K562 (cell line): ENCODE measurements around the gene ATP1A3. TPM values are rescaled to one million over a fixed set of nuclear protein-coding genes. Genes with fewer than 3 reads are reported as not detected.

Experiments used
- CCAR2 ChIP-seq: fragments of 200-400 bp; formaldehyde crosslinking; IDR thresholded peaks from 2 replicates; pipeline ENCODE4 v1.6.1; 2017; ENCODE audit warnings: mild to moderate bottlenecking, low read depth, low read length
- FIP1L1 ChIP-seq: fragments of 200-400 bp; formaldehyde crosslinking; IDR thresholded peaks from 2 replicates; pipeline ENCODE4 v1.6.1; 2018; ENCODE audit warnings: mild to moderate bottlenecking, low read depth, low read length; ENCODE audit not compliant: poor library complexity, severe bottlenecking
- GABPA ChIP-seq: fragments of 200-800 bp; sonication (Bioruptor generic); conservative IDR thresholded peaks from 2 replicates; pipeline ENCODE4 v1.6.1; 2016; ENCODE audit warnings: low read depth, missing genetic modification characterization, missing compliant biosample characterization
- KDM4B ChIP-seq, 2 experiments: fragments of 450-650 bp in 1 of 2; sonication (generic) in 1 of 2; IDR thresholded peaks; 2 replicates each; pipeline ENCODE4 v1.6.1; 2016 to 2017; ENCODE audit warnings: borderline replicate concordance in 2 of 2, antibody characterized with exemption in 1 of 2, low read depth in 1 of 2, mild to moderate bottlenecking in 1 of 2
- MBD2 ChIP-seq: sonication (generic); IDR thresholded peaks from 2 replicates; pipeline ENCODE4 v1.6.1; 2016; ENCODE audit warnings: low read depth, borderline replicate concordance
- NFE2L1 ChIP-seq: fragments of 450-650 bp; IDR thresholded peaks from 2 replicates; pipeline ENCODE4 v1.6.1; 2016; ENCODE audit warnings: missing genetic modification characterization, low read depth, mild to moderate bottlenecking, missing compliant biosample characterization, moderate library complexity, borderline replicate concordance
- NFIX ChIP-seq: fragments of 250-450 bp; sonication (Bioruptor Pico); IDR thresholded peaks from 2 replicates; pipeline ENCODE4 v1.4.0; 2020; ENCODE audit warnings: low read depth, mild to moderate bottlenecking, moderate library complexity
- RAD21 ChIP-seq, 2 experiments: fragments of 250-450 bp in 1 of 2; fragments of 450-650 bp in 1 of 2; sonication (Bioruptor Pico) in 1 of 2; formaldehyde crosslinking in 1 of 2; IDR thresholded peaks in 1 of 2; conservative IDR thresholded peaks in 1 of 2; 2 replicates each; pipeline versions ENCODE4 v1.4.0 to v1.8.0; 2020 to 2022; ENCODE audit warnings: mild to moderate bottlenecking in 2 of 2, moderate library complexity in 1 of 2
- RAD51 ChIP-seq: fragments of 450-650 bp; IDR thresholded peaks from 2 replicates; pipeline ENCODE4 v1.7.1; 2016; ENCODE audit warnings: low read depth, mild to moderate bottlenecking, borderline replicate concordance
- RBM25 ChIP-seq: fragments of 200-400 bp; formaldehyde crosslinking; IDR thresholded peaks from 2 replicates; pipeline ENCODE4 v1.6.1; 2018; ENCODE audit warnings: low read length, low read depth, moderate library complexity; ENCODE audit not compliant: severe bottlenecking
- SMC3 ChIP-seq: conservative IDR thresholded peaks from 2 replicates; pipeline ENCODE4 v1.6.1; 2011; ENCODE audit warnings: low read depth, low read length, improper control_type of control experiment; ENCODE audit not compliant: insufficient read depth
- SUPT5H ChIP-seq: fragments of 450-650 bp; IDR thresholded peaks from 2 replicates; pipeline ENCODE4 v1.6.1; 2016
- ZNF143 ChIP-seq: sonication (generic); formaldehyde crosslinking; IDR thresholded peaks from 2 replicates; pipeline ENCODE4 v1.9.0; 2022; ENCODE audit warnings: mild to moderate bottlenecking, missing genetic modification reagents
- polyA plus RNA-seq, 8 experiments: library from polyadenylated mRNA; depleted of rRNA in 4 of 8; stranded (reverse) in 5 of 8; unstranded in 3 of 8; fragments of >200 nt; fragmentation: Nextera tagmentation in 2 of 8; fragmentation: Illumina TruSeq in 1 of 8; extraction: Ambion mirVana in 2 of 8; extraction: Trizol in 1 of 8; gene quantifications; 2 replicates each; pipeline versions ENCODE4 v1.2.1 to v1.2.3, GENCODE V29; 2011 to 2014; ENCODE audit warnings: inconsistent platforms in 1 of 8, missing spikeins in 1 of 8
- total RNA-seq, 7 experiments: library from RNA; depleted of rRNA in 6 of 7; stranded (reverse); fragments of >200 nt in 6 of 7; fragmentation: Illumina TruSeq in 2 of 7; extraction: Trizol in 2 of 7; gene quantifications; 2 replicates each; pipeline versions ENCODE4 v1.2.1 to v1.2.3, GENCODE V29; 2011 to 2021; ENCODE audit warnings: low replicate concordance in 1 of 7
- TF ChIP-seq, protein P1 (sequence below): fragments of 450-650 bp; IDR thresholded peaks from 2 replicates; pipeline ENCODE4 v1.7.0; 2016; ENCODE audit warnings: borderline replicate concordance
- TF ChIP-seq, protein P2 (sequence below): fragments of 250-450 bp; sonication (Bioruptor Pico); IDR thresholded peaks from 2 replicates; pipeline ENCODE4 v1.8.0; 2022; ENCODE audit warnings: moderate library complexity, mild to moderate bottlenecking, inconsistent platforms
- TF ChIP-seq, protein P3 (sequence below): sonication (generic); formaldehyde crosslinking; IDR thresholded peaks from 2 replicates; pipeline ENCODE4 v1.8.0; 2023; ENCODE audit warnings: mild to moderate bottlenecking, missing genetic modification reagents

ATP1A3 gene
- total and polyA plus RNA-seq, 9 of the 15 experiments (the other 6 are each of a cell fraction or from before 2014, with no cell fraction given): 0.03 to 1.0 (median 0.17) TPM; not detected in 3

DNA sequence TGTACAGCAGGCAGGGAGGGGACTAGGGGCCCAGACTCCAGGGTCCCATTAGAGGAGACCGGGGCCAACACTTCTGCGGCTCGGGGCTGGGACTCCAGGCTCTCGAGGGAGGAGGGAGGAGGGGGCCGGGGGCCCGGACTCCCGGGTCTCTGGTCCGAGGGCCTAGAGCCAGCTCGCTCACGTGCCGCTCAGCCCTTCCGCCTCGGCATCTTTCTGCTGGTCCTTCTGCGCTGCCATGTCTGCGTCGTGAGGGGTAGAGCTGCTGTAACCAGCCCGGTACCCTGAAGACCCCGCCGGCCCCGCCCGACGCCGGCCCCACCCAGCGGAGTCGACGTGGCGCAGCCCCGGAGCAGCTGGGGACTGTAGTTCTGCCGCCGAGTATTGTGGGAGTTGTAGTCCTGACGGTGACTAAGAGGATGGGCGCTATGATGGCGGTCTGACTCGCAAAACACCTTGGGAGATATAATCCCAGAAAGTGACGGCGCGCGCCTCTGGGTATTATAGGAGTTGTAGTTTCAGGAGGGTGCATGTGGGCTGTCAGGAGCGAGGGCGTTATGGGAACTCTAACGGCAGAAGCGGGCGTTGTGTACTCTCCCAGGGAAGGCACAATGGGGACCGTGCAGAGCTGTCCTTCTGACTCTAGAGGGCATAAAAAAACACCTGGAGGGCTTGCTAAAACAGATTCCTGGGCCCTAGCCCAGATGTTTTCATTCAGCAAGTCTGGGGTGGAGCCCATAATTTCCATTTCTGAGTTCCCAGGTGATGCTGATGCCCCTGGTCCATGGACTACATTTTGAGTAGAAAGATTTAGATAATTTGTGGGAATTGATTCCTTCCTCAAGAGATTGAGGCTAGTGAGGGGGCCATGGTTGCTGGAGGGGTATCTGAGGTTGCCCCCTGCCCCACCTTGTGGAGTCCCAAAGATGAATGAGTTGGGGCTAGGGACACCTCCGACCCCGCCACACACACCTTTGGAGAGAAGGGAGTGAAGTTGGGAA is 34.7 kb downstream of the ATP1A3 start, which contains the start of gene RABAC1 (continued):
- TF ChIP-seq NFE2L1 (no peak), GABPA (tag) (peak; percentile 58; the same call in 1 of the 2 replicates), ZNF143 (CRISPR knock-in tag) (peak; percentile 96), SMC3 (no peak), FIP1L1 (no peak), RBM25 (no peak), CCAR2 (no peak), KDM4B (IDR thresholded peaks at IDR 0.05; ENCODE audit: borderline replicate concordance in 2 of 2, low read depth in 1 of 2) (peak in 1 of 2 experiments; percentile 46; a peak in 1 of 4 replicates), RAD21 (CRISPR knock-in tag; conservative IDR thresholded peaks at IDR 0.05 in 1 of 2, IDR thresholded peaks at IDR 0.05 in 1 of 2) (peak; percentile 30 to 46), NFIX (CRISPR knock-in tag) (no peak), MBD2 (peak; percentile 85), SUPT5H (no peak), RAD51 (no peak)
- TF ChIP-seq, protein P1, sequence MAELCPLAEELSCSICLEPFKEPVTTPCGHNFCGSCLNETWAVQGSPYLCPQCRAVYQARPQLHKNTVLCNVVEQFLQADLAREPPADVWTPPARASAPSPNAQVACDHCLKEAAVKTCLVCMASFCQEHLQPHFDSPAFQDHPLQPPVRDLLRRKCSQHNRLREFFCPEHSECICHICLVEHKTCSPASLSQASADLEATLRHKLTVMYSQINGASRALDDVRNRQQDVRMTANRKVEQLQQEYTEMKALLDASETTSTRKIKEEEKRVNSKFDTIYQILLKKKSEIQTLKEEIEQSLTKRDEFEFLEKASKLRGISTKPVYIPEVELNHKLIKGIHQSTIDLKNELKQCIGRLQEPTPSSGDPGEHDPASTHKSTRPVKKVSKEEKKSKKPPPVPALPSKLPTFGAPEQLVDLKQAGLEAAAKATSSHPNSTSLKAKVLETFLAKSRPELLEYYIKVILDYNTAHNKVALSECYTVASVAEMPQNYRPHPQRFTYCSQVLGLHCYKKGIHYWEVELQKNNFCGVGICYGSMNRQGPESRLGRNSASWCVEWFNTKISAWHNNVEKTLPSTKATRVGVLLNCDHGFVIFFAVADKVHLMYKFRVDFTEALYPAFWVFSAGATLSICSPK: no peak
- TF ChIP-seq, protein P2, sequence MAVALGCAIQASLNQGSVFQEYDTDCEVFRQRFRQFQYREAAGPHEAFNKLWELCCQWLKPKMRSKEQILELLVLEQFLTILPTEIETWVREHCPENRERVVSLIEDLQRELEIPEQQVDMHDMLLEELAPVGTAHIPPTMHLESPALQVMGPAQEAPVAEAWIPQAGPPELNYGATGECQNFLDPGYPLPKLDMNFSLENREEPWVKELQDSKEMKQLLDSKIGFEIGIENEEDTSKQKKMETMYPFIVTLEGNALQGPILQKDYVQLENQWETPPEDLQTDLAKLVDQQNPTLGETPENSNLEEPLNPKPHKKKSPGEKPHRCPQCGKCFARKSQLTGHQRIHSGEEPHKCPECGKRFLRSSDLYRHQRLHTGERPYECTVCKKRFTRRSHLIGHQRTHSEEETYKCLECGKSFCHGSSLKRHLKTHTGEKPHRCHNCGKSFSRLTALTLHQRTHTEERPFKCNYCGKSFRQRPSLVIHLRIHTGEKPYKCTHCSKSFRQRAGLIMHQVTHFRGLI (CRISPR knock-in tag): no peak
- TF ChIP-seq, protein P3, sequence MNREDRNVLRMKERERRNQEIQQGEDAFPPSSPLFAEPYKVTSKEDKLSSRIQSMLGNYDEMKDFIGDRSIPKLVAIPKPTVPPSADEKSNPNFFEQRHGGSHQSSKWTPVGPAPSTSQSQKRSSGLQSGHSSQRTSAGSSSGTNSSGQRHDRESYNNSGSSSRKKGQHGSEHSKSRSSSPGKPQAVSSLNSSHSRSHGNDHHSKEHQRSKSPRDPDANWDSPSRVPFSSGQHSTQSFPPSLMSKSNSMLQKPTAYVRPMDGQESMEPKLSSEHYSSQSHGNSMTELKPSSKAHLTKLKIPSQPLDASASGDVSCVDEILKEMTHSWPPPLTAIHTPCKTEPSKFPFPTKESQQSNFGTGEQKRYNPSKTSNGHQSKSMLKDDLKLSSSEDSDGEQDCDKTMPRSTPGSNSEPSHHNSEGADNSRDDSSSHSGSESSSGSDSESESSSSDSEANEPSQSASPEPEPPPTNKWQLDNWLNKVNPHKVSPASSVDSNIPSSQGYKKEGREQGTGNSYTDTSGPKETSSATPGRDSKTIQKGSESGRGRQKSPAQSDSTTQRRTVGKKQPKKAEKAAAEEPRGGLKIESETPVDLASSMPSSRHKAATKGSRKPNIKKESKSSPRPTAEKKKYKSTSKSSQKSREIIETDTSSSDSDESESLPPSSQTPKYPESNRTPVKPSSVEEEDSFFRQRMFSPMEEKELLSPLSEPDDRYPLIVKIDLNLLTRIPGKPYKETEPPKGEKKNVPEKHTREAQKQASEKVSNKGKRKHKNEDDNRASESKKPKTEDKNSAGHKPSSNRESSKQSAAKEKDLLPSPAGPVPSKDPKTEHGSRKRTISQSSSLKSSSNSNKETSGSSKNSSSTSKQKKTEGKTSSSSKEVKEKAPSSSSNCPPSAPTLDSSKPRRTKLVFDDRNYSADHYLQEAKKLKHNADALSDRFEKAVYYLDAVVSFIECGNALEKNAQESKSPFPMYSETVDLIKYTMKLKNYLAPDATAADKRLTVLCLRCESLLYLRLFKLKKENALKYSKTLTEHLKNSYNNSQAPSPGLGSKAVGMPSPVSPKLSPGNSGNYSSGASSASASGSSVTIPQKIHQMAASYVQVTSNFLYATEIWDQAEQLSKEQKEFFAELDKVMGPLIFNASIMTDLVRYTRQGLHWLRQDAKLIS (CRISPR knock-in tag): peak; percentile 69; the same call in 1 of the 2 replicates
